RCC 7860 (cell line): ENCODE measurements around the gene SEZ6L.

Source experiments
- DNase-seq: peaks from one replicate; pipeline ENCODE4 v3.0.0-alpha.2; 2015; ENCODE audit warnings: low spot score
- FAIRE-seq: peaks from 2 replicates; lab custom pipeline; 2012; peaks lifted over from hg19 to GRCh38; lab: Jason Lieb, UNC

Gene SEZ6L

DNA sequence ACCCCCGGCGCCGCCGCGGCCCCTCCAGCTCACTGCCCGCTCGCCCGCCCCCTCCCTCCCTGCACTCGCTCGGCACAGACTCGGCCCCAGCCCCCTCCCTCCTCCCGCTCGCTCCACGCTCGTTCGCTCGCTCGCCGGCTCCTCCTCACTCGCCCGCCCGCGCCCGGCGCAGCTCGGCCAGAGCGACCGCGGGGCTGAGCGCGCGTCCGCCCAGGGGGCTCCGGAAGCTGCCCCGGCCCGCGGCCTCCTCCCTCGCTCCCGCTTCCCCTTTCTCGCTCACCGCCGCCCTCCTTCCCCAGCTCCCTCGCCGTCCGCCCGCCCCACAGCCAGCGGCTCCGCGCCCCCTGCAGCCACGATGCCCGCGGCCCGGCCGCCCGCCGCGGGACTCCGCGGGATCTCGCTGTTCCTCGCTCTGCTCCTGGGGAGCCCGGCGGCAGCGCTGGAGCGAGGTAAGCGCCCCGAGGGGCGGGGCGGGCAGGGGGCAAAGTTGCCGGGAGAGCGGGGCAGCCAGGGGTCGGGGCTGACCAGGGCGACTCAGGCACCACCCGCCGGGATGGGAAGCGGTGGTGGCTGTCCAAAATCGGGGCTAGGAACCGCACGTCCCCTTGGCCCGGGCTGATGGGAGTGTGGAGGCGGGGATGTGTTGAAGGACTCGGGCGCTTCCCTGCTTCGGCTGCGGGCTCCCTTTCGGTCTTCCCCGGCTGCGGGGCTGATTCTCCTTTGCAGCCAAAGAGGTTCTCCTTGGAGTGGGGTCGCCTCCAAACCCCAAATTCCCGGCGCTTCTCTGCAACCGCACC, at the start of gene SEZ6L:
SEZ6L (plus strand) TSS at position 148 of the 797 bp plus-strand sequence; CDS start at position 356, 208 bp downstream.
- no peak for DNase-seq
- FAIRE-seq = no peak

DNA sequence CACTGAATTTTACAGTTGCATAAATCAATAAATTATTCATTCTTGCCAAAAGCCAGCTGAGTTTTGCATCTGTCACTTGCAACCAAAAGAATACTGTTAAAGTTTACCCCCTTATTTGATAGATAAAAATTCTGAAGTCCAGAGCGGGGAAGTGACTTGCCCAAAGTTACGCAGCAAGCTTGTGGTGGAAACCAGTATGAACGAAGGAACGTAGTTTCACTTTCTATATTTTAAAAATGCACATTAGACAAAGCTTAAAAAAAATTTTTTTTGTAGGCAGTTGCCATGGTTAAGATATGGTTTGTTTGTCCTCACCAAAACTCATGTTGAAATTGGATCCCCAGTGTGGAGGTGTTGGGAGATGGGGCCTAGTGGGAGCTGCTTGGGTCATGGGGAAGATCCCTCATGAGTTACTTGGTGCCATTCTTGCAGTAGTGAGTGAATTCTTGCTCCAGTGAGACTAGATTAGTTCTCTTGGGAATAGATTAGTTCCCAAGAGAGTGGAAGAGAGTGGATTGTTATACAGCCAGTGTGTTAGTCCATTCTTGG, 46.3 kb upstream of the SEZ6L start:
- FAIRE-seq = no peak

DNA sequence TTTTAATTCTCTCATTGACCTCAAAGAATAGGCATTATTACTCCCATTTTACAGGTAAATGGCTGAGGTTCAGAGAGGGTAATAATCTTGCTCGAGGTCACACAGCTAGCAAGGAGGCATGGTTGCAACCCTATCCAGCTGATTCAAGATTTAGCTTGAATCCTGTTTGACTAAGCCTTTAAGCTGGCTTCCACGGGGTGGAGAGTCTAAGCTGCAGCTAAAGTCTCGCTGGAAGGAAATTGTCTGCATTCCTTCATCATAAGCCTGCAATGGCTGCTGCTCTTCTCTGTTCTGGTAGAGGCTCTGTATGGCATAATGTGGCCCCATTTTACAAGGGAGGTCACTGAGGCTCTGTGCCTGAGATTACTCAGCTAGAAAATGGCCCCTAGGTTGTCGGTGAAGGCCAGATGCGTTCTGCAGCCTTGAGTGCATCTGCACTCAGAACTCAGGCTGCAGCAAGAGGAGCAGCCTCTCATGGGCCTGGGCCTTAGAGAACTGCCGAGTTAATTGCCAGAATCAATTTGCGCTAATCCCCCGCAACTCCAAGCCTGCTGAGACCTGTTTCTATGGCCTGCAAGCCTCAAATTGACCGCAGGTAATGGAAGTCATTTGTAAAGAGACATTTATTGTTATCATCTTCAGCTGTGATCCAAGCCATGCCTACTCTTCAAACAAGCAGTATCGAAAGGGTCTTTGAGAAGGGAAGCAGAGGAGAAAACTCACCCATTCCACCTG, 44.1 kb upstream of the SEZ6L start:
- DNase-seq = no peak

More for the DNA sequence above, 46.3 kb upstream of the SEZ6L start:
- DNase-seq = no peak

DNA sequence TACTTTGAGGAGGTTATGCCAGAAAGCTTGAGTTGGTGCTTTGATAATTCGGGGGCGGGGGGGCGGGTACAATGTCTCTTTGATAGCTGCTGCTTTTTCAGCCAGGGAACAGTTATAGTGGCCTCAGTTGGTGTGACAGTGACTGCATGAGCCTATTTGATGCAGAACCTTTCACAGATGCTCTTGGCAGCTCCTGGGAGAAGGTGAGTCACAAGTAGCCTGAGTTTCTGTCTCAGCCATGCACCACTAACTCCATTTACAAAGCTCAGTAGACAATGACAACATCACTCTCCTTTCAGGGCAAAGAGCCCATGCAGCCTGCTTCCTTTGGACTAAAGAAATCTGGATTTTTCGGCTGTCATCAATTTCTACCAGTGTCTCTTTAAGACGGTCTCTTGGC, 42.1 kb upstream of the SEZ6L start:
- DNase-seq (no peak), FAIRE-seq (no peak)

More for the DNA sequence above, 44.1 kb upstream of the SEZ6L start:
- no peak for FAIRE-seq

DNA sequence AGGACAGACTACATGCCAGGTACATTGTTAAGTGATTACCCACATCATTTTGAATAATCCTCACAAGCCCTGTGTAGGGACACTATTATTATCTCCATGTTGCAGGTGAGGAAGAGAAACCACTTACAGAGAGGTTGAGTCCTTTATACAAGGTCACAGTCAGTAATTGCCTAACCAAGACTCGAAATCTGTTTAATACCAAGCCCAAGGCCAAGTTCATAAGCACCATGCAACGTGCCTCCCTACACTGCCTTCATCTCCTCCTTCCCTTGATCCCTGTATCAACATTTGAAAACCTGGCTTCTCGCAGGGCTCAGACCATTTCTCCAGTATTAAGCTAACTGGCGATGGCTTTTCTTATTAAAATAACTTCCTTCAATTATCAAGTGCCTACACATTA, 41.7 kb upstream of the SEZ6L start:
- FAIRE-seq (no peak), DNase-seq (no peak)

DNA sequence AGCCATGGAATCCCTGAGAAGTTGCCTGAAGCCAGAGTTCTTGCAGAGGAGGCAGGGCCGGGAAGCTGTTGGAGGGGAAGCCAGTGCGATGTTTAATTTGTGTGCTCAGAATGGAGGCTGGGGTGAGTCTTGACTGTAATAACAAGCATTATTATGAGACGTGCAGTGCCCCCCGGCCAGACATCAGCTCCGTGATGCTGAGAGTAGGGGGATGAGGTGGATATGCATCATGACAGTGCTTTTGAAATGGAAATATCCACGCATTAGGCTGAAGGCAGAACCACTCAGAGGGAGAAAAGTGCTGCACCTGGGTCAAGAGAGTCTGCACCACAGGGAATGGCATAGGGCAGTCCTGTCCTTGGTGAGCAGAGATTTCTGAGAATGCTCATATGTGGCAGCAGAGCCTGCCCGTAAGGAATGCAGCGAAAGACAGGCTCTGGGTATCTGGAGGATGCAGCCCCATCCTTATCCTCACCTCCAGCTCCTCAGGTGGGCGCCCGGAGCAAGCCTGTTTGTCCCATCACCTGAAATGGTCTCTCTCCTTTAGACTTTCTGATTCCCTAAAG, 37.6 kb upstream of the SEZ6L start:
- FAIRE-seq = no peak
- no peak for DNase-seq

DNA sequence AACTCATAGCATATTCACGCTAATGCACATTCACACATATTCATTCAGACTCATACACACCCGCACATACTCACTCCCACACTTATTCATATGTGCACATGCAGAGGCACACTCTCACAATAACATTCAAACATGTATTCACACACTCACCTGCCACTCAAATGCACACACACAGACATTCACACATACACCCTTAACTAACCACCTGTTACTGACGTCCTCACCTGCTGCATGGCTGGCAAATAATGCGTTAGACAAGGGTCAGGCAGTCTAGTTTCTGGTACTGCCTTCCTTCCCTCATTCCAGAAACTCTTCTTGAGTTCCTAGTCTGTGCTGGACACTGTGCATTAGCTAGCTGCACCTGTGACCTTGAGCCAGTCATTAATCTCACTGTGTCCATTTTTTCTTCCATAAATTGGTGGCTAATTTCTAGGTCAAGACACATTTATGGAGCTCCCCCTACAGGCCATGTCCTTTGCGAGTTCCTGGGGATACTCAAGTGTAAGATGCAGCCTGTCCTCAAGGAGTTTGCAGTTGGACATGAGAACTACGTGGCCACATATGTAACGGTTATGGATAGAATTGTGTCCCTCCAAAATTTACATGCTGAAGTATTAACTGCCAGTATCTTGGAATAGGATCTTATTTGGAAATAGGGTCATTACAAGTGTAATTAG, 34.5 kb upstream of the SEZ6L start:
- FAIRE-seq (no peak), DNase-seq (no peak)

DNA sequence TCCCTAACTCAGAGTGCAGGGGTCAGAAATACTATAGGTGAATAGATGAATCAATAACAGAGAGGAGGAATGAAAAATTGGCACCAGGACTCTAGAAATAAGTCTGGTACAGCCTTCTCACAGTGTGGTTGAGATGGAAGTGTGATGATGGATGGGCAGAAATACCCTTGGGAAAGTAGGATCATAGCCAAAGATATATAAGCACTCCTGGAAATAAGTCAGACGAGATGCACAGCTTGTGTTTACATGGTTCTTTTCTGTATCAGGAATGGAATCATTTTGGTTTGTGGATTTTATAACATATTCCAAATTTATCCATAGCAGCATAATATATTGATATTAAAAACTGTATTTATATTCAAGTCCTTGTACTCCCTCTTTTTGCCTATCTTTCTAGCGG, 33.5 kb upstream of the SEZ6L start:
- FAIRE-seq (no peak), DNase-seq (no peak)

DNA sequence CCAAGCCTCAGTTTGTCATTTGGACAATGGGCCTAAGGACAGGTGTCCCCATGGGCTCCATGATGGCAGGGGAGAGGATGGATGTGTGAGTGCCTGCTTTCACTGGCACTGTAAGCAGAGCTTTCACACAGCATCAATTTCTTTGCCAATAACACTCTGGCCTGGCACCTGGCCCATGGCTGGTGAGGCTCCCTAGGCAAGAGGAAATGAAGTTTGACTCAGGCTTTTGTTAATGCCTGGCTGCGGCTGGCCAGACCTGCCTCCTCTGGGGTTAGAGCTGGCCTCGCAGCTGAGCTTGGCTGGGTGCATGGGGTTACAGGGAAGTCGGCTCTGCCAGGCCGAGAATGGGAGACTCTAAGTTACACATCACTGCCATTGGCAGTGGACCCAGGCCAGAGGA, 30.0 kb upstream of the SEZ6L start:
- DNase-seq (no peak), FAIRE-seq (no peak)

DNA sequence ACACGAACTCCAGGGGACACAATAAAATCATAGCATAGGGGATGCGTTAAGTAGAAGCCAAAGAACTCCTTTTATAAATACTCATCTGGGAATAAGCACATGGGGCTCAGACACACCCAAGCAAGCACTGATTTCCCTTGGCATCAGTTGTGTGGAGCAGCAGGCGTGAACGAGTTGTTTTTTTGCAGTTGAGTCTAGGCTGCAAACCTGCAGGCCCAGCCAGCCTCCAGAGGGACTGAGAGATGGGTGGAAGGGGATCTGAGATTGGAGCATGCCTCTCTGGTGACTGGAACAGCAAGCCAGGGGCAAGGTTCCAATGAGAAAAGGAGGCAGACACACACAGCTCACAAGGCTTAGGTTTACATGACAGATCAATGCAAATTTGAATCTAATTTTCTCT, 27.4 kb upstream of the SEZ6L start:
- FAIRE-seq (no peak), DNase-seq (no peak)

DNA sequence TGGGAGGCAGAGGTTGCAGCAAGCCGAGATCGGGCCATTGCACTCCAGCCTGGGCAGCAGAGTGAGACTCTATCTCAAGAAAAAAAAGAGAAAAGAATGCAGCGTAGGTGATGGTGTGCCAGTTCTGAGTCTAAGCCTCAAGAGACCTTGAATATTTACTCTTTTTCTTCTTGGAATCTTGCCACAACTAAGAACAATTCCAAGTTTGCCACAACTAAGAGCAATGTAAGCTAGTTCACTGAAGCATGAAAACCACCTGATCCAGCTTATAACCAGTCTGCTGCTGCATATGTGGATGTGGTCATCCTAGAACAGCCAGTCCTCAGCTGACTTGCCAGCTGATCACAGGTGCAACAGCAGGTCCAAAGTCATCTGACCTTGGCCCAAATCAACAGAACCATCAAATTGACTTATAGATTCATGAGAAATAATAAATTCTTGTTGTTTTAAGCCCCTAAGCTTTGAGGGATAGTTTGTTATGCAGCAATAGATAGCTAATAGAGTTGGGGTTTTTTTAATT, 25.4 kb upstream of the SEZ6L start:
- FAIRE-seq (no peak), DNase-seq (no peak)

DNA sequence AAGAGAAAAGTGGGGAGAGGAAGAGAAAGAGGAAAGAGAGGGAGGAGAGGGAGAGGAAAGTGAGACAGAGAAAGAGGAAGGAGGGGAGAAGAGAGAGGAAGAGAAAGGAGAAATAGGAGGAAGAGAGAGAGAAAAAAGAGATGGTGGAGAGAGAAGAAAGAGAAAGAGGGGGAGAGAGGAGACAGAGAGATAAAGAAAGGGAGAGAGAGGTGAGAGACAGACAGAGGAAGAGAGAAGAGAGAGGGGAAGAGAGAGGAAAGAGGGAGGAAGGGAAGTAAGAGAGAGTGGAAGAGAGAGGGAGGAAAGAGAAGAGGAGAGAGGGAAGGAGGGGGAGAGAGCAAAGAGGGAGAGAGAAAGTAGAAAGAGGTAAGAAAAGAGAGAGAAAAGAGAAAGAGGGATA, 9.4 kb upstream of the SEZ6L start:
- no peak for FAIRE-seq
- no peak for DNase-seq

DNA sequence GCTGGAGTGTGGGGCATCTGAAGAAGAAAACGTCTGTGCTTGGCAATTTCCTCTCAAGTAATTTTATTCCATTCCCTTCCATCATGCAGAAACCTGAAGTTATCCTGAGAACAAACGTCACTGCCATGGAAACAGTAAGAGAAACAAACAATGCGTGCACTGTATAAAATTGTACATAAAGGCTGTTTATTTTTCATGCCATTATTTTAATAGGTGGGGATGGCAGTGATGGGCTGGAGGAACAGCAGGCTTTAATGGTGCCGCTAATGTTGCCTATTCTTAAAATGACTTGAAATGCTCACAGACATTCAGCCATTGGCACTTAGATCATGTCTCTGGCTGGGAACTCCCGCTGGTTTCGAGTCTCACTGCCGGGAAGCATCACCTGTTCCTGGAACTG, 7.5 kb upstream of the SEZ6L start:
- no peak for FAIRE-seq
- DNase-seq = no peak

DNA sequence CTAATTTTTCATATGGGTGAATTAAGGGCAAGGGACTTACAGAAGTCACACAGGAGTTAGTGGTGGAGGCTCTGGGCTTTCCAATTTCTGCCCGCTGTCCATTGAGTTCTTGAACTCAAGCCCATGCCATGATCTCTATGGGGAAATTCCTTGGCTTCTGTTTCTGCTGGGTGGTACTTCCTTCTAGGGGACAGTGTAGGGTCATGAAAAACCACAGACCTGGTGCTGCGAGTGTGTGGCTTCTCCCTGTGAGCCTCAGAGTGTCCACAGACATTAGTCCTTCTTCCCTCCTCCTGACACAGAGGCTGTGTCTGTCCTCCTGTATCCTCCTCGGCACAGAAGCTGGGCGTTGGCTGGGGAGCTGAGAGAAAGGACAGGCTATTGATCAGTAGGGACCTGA, 6.3 kb upstream of the SEZ6L start:
- DNase-seq (no peak), FAIRE-seq (no peak)

DNA sequence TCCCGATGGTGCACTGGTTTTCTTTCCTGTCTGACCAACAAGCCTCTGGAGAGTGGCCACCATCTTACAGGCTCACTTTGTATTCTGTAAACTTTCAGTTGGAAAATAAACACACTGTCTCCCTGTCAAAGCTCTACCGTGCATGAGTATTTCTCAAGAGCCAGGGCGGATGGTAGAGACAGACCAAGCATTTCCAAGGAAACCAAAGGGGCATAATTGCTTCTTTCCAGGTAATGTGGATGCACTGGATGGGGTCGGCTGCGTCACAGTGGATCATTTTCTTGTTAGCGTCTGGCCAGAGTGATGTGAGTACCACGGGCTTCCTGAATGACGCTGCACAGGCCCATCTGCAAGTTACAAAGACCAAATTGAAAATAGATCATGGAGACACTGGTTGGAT, 5.1 kb upstream of the SEZ6L start:
- DNase-seq (no peak), FAIRE-seq (no peak)

DNA sequence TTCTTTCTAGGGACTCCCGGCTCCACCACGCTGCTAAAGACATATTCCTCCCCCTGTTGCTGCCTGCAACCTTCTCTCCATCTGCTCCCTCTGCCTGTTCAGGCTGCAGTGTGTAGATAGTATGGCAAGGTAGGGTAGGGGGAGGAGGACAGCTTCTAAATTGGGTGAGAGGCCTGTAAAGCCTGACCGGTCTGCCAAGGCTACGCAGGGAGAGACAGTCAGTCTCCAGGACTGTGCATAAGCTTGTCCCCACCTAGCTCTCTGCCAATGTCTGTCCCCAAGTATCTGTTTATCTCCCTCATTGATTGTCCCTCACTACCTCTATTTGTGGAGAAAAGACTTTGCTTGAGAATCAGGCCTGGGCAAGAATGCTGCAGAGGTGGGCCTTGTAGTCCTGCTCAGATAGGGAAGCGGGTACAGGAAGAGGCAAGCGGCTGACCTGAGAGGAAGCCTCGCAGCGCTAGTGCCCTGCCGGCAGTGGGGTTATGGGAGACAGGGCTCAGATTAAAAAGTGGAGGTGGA, 871 bp upstream of the SEZ6L start:
- no peak for DNase-seq

DNA sequence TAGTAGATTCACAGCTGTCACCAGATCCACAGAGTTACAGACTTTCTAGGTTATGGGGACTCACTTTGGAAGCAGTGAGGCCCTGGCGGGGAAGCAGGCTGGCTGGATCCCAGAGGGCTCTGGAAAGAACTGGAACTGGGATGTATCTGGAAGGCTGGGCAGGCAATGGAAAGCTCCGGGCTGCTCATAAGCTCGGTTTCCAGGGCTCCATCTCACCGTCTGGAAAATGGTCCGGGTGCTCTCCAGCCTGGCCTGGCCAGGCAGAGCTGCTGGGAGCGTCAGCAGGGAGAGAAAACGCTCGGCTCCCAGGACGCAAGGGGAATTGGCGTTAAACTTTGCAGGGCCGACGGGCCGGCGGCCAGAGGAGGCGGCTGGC, 335 bp upstream of the SEZ6L start:
- no peak for FAIRE-seq
- DNase-seq = no peak

More for the DNA sequence above, 871 bp upstream of the SEZ6L start:
- FAIRE-seq = no peak

DNA sequence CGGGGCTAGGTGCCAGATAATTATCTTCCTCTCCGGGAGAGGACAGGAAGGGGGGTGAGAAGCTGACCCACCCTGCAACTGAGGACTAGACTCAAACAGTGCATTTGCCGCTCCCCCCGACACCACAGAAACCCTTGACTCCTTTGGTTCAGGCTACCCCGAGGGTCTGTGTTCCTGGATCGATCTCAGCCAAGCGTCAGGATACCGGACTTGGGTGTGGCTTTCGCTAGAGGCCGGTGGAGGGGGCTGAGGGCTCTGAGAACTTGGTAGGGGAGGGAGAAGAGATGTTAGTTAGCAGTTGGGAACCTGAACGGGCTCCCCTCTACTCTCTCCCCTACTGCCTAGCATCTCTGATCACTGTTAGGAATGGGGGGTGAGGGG, 840 bp downstream of the SEZ6L start:
- DNase-seq (no peak), FAIRE-seq (no peak)

DNA sequence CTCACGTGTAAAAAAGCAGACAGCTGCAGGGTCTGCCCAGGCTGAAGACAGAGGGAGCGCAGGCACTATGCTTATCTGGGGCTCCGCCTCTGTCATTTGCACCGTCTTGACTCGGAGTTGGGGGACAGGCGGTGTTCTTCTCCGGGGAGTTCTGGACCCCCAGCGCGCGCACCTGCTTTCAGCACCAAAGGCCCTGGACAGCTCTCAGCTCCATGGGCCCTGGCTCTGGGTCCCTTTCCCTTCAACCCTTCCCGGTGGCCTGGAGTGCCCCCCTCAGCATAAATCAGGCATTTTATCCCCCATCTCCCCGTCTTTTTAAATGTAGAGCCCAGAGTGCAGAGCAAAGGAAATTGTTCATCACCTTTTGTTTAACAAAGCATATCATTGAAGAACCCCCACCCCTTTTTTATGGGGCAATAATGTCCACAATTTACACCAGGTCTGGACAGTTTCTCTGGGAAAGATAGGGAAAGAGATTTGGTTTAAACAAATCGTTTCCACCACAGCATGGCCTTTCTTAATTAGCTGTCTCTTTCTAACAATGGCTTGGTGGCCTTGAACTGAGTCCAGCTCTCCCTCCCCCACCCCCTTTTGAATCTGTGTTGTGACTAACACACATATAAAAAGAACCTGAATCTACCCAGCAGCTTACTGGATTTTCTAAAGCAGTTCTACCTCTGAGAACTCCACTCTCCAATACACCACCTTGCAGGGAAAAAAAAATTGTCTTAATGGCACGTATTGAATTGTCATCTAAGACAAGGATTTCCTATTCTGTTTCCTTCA, 1.7 kb downstream of the SEZ6L start:
- no peak for DNase-seq
- FAIRE-seq = no peak

DNA sequence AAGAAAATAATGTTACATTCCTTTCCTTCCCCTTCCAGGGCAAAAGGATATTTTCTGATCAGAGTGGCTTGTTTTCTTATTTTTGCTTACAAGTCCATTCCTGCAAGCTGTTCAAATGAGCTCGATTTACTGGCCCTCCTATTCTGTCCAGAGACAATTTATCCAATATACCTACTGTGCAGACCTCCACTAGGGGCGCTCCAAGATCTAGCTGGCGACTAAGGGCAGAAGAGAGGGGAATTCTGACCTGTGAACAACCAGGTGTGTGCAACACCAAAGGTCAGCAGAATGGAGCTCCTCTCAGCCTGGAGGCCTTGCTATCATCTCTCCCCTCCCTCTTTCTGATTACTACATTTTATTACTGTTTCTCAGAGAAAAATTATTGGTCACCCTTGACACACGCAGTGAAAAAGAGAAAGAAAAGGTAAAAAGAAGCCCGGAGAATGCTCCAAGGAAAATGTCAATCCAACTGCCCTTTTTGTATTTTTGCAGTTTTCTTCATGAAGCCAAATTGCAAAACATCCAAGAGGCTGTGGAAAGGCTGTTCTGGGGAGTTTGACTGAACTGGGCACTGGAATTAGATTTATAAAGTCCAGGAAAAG, 3.2 kb downstream of the SEZ6L start:
- no peak for FAIRE-seq
- no peak for DNase-seq
